Endothelial cell of umbilical vein (primary cell): ENCODE measurements around the gene GALNT2.

Experiments
- EZH2 ChIP-seq: IDR thresholded peaks from 2 replicates; pipeline ENCODE4 v1.6.1; 2012; ENCODE audit warnings: borderline replicate concordance, low read depth, mild to moderate bottlenecking, moderate library complexity, low read length, inconsistent platforms; ENCODE audit not compliant: severe bottlenecking
- FOS ChIP-seq: IDR thresholded peaks from 2 replicates; pipeline ENCODE4 v1.6.1; 2011; ENCODE audit warnings: mild to moderate bottlenecking, low read length, moderate library complexity, borderline replicate concordance; ENCODE audit not compliant: insufficient read depth
- GATA2 ChIP-seq: IDR thresholded peaks from 2 replicates; pipeline ENCODE4 v1.7.0; 2011; ENCODE audit warnings: low read depth, mild to moderate bottlenecking, moderate library complexity, mixed read lengths, low read length; ENCODE audit not compliant: insufficient read length, insufficient read depth
- JUN ChIP-seq: IDR thresholded peaks from 2 replicates; pipeline ENCODE4 v1.6.1; 2011; ENCODE audit warnings: borderline replicate concordance, low read depth; ENCODE audit not compliant: insufficient read length, insufficient read depth
- MAX ChIP-seq: IDR thresholded peaks from 2 replicates; pipeline ENCODE4 v1.6.1; 2011; ENCODE audit not compliant: insufficient read depth, insufficient read length
- MYC ChIP-seq: IDR thresholded peaks from one replicate; pipeline ENCODE4 v1.6.1; 2011; ENCODE audit warnings: mild to moderate bottlenecking, low read depth, low read length
- POLR2A ChIP-seq: IDR thresholded peaks from 2 replicates; pipeline ENCODE4 v1.6.1; 2012; ENCODE audit warnings: low read depth, mild to moderate bottlenecking, control low read depth, low read length
- POLR2AphosphoS5 ChIP-seq: IDR thresholded peaks from 2 replicates; pipeline ENCODE4 v1.6.1; 2012; ENCODE audit warnings: low read depth, mild to moderate bottlenecking, control low read depth, low read length, moderate library complexity; ENCODE audit not compliant: insufficient read depth
- TF ChIP-seq, protein P1 (sequence below), 2 donors: IDR thresholded peaks; 1 replicate in 1 of 2; 2 replicates in 1 of 2; pipeline ENCODE4 v1.5.1; 2011; ENCODE audit warnings: low read length in 2 of 2, mild to moderate bottlenecking in 2 of 2, moderate library complexity in 2 of 2, control low read depth in 1 of 2, inconsistent platforms in 1 of 2, low read depth in 1 of 2; ENCODE audit not compliant: insufficient read depth in 1 of 2; ENCODE audit errors: extremely low read depth in 1 of 2

DNA sequence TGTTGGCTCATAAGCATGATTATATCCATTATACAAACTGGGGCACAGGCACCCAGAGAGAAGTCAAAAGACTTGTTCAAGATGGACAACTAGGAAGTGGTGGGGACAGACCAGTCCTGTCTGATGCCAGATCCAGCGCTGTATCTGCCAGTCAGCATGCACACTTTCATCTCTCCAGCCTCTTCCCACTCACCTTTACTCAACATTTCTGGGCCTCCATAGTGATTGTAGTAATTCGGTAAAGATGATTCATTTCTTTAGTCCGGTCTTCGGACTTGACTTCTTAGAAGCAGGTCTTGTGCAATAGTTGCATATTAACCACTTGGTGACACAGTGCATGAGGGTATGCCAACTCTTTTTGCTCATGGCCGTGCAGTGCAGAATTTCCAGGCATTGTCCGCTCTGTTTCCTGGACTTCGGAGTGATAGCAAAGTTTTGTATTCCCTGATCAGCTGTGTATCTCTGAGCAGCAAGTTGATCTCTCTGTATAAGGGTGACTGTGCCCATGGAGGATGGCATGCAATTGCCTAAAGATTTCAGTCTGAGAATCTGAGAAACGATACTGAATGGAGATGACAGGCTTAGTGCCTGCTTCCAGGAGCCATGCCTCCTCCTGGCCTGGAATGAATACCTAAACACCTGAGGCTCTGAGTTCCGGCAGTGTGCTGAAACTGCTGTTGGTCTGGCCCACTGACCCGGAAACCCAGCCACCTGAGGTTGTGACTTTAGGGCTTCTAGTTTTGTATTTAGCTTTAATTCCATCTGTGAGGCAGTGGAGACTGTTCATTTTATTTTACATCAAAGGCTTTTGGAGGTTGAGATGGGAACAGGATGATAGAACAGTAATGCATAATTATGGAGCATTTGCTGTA, 39.0 kb downstream of the GALNT2 start:
- TF ChIP-seq EZH2: no peak
- TF ChIP-seq, protein P1, sequence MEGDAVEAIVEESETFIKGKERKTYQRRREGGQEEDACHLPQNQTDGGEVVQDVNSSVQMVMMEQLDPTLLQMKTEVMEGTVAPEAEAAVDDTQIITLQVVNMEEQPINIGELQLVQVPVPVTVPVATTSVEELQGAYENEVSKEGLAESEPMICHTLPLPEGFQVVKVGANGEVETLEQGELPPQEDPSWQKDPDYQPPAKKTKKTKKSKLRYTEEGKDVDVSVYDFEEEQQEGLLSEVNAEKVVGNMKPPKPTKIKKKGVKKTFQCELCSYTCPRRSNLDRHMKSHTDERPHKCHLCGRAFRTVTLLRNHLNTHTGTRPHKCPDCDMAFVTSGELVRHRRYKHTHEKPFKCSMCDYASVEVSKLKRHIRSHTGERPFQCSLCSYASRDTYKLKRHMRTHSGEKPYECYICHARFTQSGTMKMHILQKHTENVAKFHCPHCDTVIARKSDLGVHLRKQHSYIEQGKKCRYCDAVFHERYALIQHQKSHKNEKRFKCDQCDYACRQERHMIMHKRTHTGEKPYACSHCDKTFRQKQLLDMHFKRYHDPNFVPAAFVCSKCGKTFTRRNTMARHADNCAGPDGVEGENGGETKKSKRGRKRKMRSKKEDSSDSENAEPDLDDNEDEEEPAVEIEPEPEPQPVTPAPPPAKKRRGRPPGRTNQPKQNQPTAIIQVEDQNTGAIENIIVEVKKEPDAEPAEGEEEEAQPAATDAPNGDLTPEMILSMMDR (IDR thresholded peaks at IDR 0.05; ENCODE audit: extremely low read depth in 1 of 2, insufficient read depth in 1 of 2, low read depth in 1 of 2, low read length in 2 of 2): no peak
- no peak for TF ChIP-seq POLR2A
- TF ChIP-seq MAX: no peak
- TF ChIP-seq POLR2AphosphoS5: no peak
- TF ChIP-seq GATA2: no peak
- TF ChIP-seq FOS: no peak
- no peak for TF ChIP-seq JUN
- no peak for TF ChIP-seq MYC
